Inflammatory macrophage treated with lipopolysaccharide for 4 hours (primary cell): Measurements from ENCODE around the gene CFC1.
"Not testable (repeated sequence)": the region's sequence is repeated elsewhere in the genome, so short reads cannot be mapped to it uniquely, and the experiment has no call there.

Source experiments
- DNase-seq: peaks from one replicate; pipeline ENCODE4 v3.0.0-alpha.2; 2020

CFC1 gene

GRCh38 chr2:130599393-130599792, at the start of gene CFC1:
CFC1 (minus strand) TSS chr2:130599575; CDS start chr2:130599287, 288 bp downstream.
- DNase-seq = not testable (repeated sequence)

- DNase-seq = not testable (repeated sequence)
Measured at GRCh38 chr2:130641688-130642087, 42.3 kb upstream of the CFC1 start.

GRCh38 chr2:130638973-130639372, 39.6 kb upstream of the CFC1 start:
- not testable (repeated sequence) for DNase-seq

- not testable (repeated sequence) for DNase-seq
Measured at GRCh38 chr2:130628784-130629475, 29.6 kb upstream of the CFC1 start.

- DNase-seq = not testable (repeated sequence)
Measured at GRCh38 chr2:130611140-130611539, 11.8 kb upstream of the CFC1 start, which contains the start of gene POTEJ. POTEJ (plus strand) TSS chr2:130611440; CDS start chr2:130611533, 93 bp downstream.

GRCh38 chr2:130610486-130610885, 11.1 kb upstream of the CFC1 start:
- DNase-seq = not testable (repeated sequence)

- DNase-seq = not testable (repeated sequence)
Measured at GRCh38 chr2:130609002-130609920, 9.9 kb upstream of the CFC1 start.

- DNase-seq = not testable (repeated sequence)
Measured at GRCh38 chr2:130608276-130609001, 9.1 kb upstream of the CFC1 start.

GRCh38 chr2:130601648-130602302, 2.4 kb upstream of the CFC1 start:
- DNase-seq = not testable (repeated sequence)

GRCh38 chr2:130599926-130600325, 551 bp upstream of the CFC1 start:
- DNase-seq = not testable (repeated sequence)

- DNase-seq = not testable (repeated sequence)
Measured at GRCh38 chr2:130598463-130598862, 912 bp downstream of the CFC1 start.

GRCh38 chr2:130597994-130598393, 1.4 kb downstream of the CFC1 start:
- DNase-seq = not testable (repeated sequence)

GRCh38 chr2:130596757-130597156, 2.6 kb downstream of the CFC1 start:
- not testable (repeated sequence) for DNase-seq

GRCh38 chr2:130594011-130594410, 5.4 kb downstream of the CFC1 start:
- DNase-seq = not testable (repeated sequence)

- DNase-seq = not testable (repeated sequence)
Measured at GRCh38 chr2:130592791-130593414, 6.5 kb downstream of the CFC1 start.

- not testable (repeated sequence) for DNase-seq
Measured at GRCh38 chr2:130590842-130591359, 8.5 kb downstream of the CFC1 start.

- not testable (repeated sequence) for DNase-seq
Measured at GRCh38 chr2:130590170-130590841, 9.1 kb downstream of the CFC1 start.

GRCh38 chr2:130588688-130589458, 10.5 kb downstream of the CFC1 start:
- not testable (repeated sequence) for DNase-seq

GRCh38 chr2:130584726-130585125, 14.6 kb downstream of the CFC1 start:
- DNase-seq = not testable (repeated sequence)

GRCh38 chr2:130583582-130583981, 15.8 kb downstream of the CFC1 start:
- DNase-seq = not testable (repeated sequence)
